GM21717 (cell line): ENCODE results near the gene DHRS1.
"Not testable (repeated sequence)": the region's sequence is repeated elsewhere in the genome, so short reads cannot be mapped to it uniquely, and the experiment has no call there.

Experiments used
- ATAC-seq: cut with Tn5 transposase; IDR thresholded peaks from one replicate; pipeline ENCODE4 v1.9.1; 2021; ENCODE audit warnings: mild to moderate bottlenecking, moderate library complexity; ENCODE audit not compliant: unreplicated experiment

Gene DHRS1

DNA sequence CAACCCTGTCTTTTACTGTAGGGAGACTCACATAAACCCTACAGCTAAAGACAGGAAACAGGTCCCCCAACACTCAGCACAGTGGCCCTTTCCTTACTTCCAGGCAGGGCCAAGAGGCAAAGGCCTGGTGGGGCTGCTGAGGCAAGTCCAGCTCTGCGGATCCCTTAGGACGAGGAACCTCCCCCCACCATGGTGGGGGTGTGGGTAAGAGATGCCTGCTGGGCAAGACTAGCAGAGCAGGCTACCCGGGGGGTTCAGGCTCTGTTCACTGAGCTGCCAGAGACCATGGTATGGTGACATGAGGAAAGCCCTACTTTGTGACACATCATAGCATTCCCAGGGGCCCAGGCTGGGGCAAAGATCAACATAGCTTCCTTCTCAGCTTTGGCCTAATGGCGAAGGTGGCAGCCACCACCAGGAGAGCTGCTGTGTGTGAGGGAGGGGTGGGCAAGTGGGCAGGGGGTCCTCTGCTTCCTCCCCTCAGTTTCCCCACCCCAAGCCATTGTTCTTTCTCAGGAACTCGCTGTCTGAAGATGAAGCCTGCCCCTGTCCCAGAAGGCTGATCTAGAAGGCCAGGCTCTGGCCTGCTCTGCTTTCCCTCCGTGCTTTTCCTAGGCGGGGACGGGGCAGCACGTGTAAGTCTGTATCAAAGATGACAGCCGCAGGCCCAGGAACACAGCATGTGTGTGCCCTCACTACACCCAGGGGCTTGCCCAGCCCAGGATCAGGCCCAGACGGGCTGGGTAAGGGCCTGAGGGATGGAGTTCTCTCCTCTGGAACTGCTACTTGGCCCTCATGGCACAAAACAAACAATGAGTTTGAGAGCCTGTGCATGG is 47.1 kb downstream of the DHRS1 start:
- ATAC-seq = no peak

DNA sequence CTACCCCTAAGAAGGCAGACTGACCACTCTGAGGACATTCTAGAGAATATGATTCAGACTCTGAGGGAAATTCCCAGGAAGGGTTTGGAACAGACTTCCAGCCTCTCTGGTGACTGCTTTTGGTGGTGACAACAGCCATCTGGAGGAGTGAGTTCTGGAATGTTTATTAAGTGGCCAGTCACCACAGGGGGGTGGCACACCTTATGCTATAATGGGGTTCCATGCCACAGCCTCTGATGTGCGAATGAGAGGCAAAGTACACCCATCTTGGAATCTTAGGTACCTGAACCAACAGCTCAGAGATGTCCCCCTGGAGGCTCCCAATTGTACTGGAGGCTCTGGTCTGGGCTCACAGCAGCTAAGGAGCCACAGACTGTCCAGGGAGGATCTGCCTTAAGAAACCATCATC is 47.7 kb downstream of the DHRS1 start:
- ATAC-seq = no peak

DNA sequence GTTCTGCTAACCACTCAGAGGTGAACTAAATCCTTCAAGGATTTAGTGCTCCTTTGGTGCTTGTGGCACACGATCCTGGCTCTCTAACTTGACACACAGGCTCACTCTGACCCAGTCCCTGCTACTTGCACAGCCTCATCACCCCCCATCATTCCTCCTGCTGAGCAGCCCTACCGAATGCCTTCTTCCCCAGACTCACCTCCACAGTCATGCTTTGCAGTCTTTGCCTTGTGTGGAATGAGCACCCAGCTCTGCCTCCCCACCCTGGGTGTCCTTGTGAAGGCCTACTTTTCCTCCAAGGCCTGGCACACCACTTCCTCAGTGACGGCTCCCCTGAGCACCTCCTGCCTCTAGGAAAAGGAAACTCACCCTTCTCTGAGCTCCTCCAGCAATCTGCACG is 49.2 kb downstream of the DHRS1 start:
- ATAC-seq = no peak

DNA sequence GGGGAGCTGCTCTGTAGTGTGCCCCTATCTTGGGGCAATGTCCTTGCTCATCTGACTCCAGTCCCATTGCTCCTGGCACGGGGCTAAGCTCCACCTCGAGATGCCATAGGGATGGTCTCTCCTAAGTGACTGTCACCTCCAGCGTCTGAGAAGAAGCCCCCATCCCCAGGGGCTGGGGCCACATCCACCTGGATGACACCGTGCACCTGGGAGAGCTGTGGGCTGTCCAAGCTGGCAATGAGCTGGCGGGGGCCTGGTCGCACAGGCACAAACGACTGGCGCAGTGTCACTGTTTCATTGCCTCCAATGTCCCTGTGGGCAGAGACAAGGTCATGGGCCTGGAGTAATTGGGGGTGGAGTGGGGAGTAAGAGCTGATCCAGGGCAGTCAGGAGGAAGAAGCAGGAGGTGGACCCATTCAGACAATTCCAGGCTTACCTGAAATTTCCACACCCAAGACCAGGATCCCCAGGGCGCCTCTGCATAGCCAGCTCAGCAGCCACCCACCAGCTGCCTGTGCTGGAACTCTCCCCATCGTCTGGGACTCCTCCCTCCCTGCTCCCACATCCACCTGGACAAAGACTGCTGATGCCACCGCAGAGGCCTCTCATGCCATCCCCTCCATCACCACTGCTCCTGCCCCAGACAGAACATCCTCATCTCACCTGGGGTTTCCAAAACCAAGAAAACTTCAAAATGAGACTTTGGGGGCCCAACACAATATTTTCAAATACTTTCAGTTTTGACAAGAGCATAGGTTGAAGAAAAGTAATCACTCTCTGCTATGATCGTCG is 50.2 kb downstream of the DHRS1 start:
- ATAC-seq = no peak

DNA sequence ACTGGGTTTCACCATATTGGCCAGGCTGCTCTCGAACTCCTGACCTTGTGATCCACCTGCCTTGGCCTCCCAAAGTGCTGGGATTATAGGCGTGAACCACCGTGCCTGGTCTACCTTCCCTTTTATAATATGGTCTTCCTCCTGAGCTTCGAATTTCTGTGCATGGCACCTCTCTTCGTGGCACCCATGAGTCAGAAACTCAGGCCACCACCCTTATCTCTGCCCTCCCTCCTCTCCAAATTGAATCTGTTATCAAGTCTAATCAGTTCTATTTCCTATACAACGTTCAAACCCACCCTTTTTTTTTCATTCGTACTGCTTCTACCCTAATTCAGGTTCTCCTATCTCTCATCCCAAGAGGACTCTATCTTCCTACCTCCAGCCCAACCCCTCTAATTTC is 52.2 kb downstream of the DHRS1 start:
- ATAC-seq = no peak

DNA sequence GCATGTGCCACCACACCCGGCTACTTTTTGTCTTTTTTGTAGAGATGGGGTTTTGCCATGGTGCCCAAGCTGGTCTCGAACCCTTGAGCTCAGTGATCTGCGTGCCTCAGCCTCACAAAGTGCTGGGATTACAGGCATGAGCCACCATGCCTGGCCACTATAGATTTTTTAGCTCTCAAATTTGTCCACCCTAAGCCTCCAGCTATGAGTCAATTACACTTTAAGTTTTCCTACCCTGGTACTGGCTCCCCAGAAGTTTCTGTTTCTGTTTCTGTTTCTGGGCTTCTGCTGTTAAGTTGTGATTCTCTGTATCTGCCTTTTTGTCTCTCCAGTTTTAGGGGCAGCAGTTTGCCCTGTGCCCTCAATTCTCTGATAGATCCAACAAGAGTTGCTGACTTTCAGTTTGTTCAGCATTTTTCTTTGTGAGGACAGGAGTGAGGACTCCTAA is 52.8 kb downstream of the DHRS1 start:
- ATAC-seq = no peak

DNA sequence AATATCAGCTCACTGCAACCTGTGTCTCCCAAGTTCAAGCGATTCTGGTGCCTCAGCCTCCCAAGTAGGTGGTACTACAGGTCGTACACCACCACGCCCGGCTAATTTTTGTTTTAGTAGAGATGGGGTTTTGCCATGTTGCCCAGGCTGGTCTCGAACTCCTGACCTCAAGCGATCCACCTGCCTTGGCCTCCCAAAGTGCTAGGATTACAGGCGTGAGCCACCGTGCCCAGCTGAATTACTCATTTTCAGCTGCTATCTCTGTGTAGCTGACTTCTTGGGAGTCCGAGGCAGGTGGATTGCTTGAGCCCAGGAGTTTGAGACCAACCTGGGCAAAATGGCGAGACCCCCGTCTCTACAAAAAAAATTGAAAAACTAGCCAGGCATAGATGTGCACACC is 54.2 kb downstream of the DHRS1 start:
- ATAC-seq = not testable (repeated sequence)

DNA sequence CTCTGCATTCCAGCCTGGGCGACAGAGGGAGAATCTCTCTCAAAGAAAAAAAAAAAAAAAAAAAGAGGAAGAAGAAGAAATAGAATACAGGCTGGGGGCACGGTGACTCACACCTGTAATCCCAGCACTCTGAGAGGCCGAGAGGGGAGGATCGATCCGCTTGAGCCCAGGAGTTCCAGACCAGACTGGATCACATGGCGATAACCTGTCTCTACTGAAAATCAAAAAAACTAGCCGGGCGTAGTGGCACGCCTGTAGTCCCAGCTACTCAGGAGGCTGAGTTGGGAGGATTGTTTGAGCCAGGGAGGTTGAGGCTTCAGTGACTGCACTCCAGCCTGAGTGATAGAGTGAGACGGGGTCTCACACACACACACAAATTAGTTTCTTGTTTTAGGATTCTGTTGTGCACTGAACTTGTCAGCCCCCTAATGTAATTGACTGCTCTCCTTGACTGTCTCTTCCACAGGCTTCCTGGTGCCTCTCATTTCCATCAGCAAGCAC is 56.2 kb downstream of the DHRS1 start:
- ATAC-seq = no peak

DNA sequence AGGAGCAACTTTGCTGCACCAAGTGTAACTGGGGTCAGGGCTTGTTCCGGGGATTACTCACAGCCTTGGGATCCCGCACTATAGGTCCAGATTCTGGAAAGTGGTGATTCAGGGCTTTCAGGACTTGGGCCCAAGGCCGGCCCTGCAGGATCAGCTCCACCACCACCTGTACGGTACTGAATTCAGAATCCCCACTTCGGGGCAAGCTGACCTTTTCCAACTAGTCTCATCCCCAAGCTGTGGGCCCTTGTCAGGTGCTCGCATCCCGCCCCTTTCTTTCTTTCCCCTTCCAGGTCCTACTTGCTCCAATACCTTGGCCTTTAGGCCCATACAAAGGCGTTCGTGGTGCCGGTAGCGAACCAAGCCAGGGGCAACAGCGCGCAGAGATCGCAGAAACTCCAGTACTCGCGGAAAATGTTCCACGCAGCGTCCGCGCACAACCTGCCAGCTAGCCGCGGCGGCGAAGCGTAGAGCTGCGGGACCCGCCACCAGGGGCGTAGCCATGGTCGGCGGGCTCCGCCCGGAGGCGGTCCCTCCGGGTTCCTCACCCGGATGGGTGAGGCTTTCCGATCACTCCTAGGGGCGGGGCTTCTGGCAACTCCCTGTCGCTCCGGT is 57.6 kb downstream of the DHRS1 start:
- ATAC-seq = peak; percentile 77
